Peyer's patch (tissue), 4 donors: Measurements from ENCODE around the gene ADGB. TPM values are rescaled to one million over a fixed set of nuclear protein-coding genes. Genes with fewer than 3 reads are reported as not detected.

Source experiments
- DNase-seq, 3 donors: peaks; one replicate each; pipeline ENCODE4 v3.0.0-alpha.2; 2017 to 2019
- H3K27ac ChIP-seq, 4 donors: fragments of 200-600 bp; sonication (generic); one replicate each; pipeline ENCODE4 v1.5.1; 2016 to 2019
- H3K27me3 ChIP-seq, 2 donors: fragments of 200-600 bp; sonication (generic); one replicate each; pipeline ENCODE4 v1.5.1; 2019
- H3K36me3 ChIP-seq, 3 donors: fragments of 200-600 bp; sonication (generic); one replicate each; pipeline ENCODE4 v1.5.1; 2016 to 2019
- H3K4me1 ChIP-seq, 4 donors: fragments of 200-600 bp; sonication (generic); one replicate each; pipeline ENCODE4 v1.5.1; 2016 to 2019
- H3K4me3 ChIP-seq, 4 donors: fragments of 200-600 bp; sonication (generic); 1 replicate in 3 of 4; 2 replicates in 1 of 4; pipeline ENCODE4 v1.5.1; 2016 to 2019; ENCODE audit warnings: mild to moderate bottlenecking in 1 of 4
- H3K9me3 ChIP-seq, 4 donors: fragments of 200-600 bp; sonication (generic); one replicate each; pipeline ENCODE4 v1.5.1; 2016 to 2019; ENCODE audit warnings: mild to moderate bottlenecking in 1 of 4
- CTCF ChIP-seq, 6 experiments: fragments of 450-650 bp in 4 of 6; fragments of 200-600 bp in 2 of 6; sonication (generic) in 1 of 6; IDR thresholded peaks; one replicate each; pipeline ENCODE4 v1.5.1; 2017 to 2019; ENCODE audit warnings: antibody characterized with exemption in 6 of 6, mild to moderate bottlenecking in 3 of 6, moderate library complexity in 1 of 6
- POLR2A ChIP-seq, 2 donors: fragments of 450-650 bp; IDR thresholded peaks; one replicate each; pipeline ENCODE4 v1.5.1; 2017; ENCODE audit warnings: antibody characterized with exemption in 2 of 2, mild to moderate bottlenecking in 2 of 2, moderate library complexity in 2 of 2
- total RNA-seq, 4 donors: library from RNA; depleted of rRNA; stranded (reverse); fragments of >200 nt; gene quantifications; one replicate each; pipeline ENCODE4 v1.1.0, GENCODE V29; 2016

ADGB gene
- total RNA-seq, 4 donors from 2014 or later, result not detected

GRCh38 chr6:146859795-146860495, 261.2 kb downstream of the ADGB start:
- no peak overlapping the region for H3K4me3 ChIP-seq
- no peak for DNase-seq
- H3K36me3 ChIP-seq, result no peaks in the 10 kb centered on the region
- no peaks in the 10 kb centered on the region for H3K9me3 ChIP-seq
- no peak for TF ChIP-seq POLR2A (IDR thresholded peaks at IDR 0.05)
- TF ChIP-seq CTCF (IDR thresholded peaks at IDR 0.05), result no peak
- H3K27ac ChIP-seq, result no peak overlapping the region
- no peaks in the 10 kb centered on the region for H3K27me3 ChIP-seq
- peaks cover 0 to 5% (median 0%) of the 10 kb centered on the region in 4 donors for H3K4me1 ChIP-seq

GRCh38 chr6:146860583-146860982, 261.8 kb downstream of the ADGB start:
- peaks cover 0 to 5% (median 0%) of the 10 kb centered on the region in 4 donors for H3K4me1 ChIP-seq
- DNase-seq, result no peak

DNA sequence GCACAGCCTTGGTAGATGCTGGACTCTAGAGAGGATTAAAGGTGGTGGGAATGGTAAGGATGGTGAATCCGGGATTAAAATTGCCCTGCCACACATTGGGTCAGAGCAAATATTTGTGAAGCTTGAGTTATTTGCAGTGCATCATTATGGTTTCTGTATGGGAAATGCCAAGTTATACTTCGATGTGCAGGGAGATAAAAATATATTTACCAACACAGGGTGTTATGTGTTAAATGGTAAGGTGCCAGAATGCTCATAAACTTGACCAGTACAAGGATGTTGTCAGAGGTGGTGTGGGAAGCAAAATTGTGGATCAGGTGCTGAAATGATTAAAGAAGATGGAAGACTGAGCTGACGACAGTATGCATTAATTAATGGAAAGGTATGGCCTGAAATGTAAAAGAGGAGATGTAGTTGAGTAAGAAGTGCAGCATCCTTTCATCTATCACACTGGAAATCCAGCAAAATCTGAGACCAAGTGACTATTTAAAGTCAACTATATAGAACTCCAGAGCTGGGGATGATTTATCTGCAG, 262.3 kb downstream of the ADGB start:
- DNase-seq, result no peak
- H3K4me1 ChIP-seq, result peaks cover 0 to 5% (median 0%) of the 10 kb centered on the region in 4 donors
- TF ChIP-seq CTCF (IDR thresholded peaks at IDR 0.05) (no peak), POLR2A (IDR thresholded peaks at IDR 0.05) (no peak)
- no peaks in the 10 kb centered on the region for H3K9me3 ChIP-seq
- no peaks in the 10 kb centered on the region for H3K27me3 ChIP-seq
- H3K4me3 ChIP-seq, result no peak overlapping the region
- H3K27ac ChIP-seq, result no peak overlapping the region
- no peaks in the 10 kb centered on the region for H3K36me3 ChIP-seq

More at GRCh38 chr6:146860583-146860982, 261.8 kb downstream of the ADGB start:
- Histone ChIP-seq H3K27me3 (no peaks in the 10 kb centered on the region), H3K4me3 (no peak overlapping the region), H3K27ac (no peak overlapping the region), H3K9me3 (no peaks in the 10 kb centered on the region), H3K36me3 (no peaks in the 10 kb centered on the region)
- no peak for TF ChIP-seq CTCF (IDR thresholded peaks at IDR 0.05)
- no peak for TF ChIP-seq POLR2A (IDR thresholded peaks at IDR 0.05)

GRCh38 chr6:146861716-146862115, 262.9 kb downstream of the ADGB start:
- no peak for TF ChIP-seq CTCF (IDR thresholded peaks at IDR 0.05)
- TF ChIP-seq POLR2A (IDR thresholded peaks at IDR 0.05), result no peak
- H3K4me1 ChIP-seq, result peaks cover 0 to 5% (median 0%) of the 10 kb centered on the region in 4 donors
- H3K36me3 ChIP-seq, result no peaks in the 10 kb centered on the region
- no peaks in the 10 kb centered on the region for H3K27me3 ChIP-seq
- no peak overlapping the region for H3K4me3 ChIP-seq
- no peaks in the 10 kb centered on the region for H3K9me3 ChIP-seq
- no peak overlapping the region for H3K27ac ChIP-seq
- no peak for DNase-seq

- no peaks in the 10 kb centered on the region for H3K27me3 ChIP-seq
- TF ChIP-seq CTCF (IDR thresholded peaks at IDR 0.05) (no peak), POLR2A (IDR thresholded peaks at IDR 0.05) (no peak)
- H3K9me3 ChIP-seq, result no peaks in the 10 kb centered on the region
- H3K27ac ChIP-seq, result no peak overlapping the region
- no peak overlapping the region for H3K4me3 ChIP-seq
- H3K36me3 ChIP-seq, result no peaks in the 10 kb centered on the region
- peaks cover 0 to 5% (median 0%) of the 10 kb centered on the region in 4 donors for H3K4me1 ChIP-seq
- DNase-seq, result no peak
Measured at GRCh38 chr6:146862508-146862919, 263.7 kb downstream of the ADGB start.
